Heart right ventricle (tissue), 16 donors: ENCODE data around the gene IGSF8. TPM values are rescaled to one million over a fixed set of nuclear protein-coding genes. Genes with fewer than 3 reads are reported as not detected.

Experiments
- ATAC-seq, 8 donors: fragments of 200-7000 bp; cut with Tn5 transposase; one replicate each; pipeline ENCODE4 v1.9.1; 2020; ENCODE audit warnings: mild to moderate bottlenecking in 8 of 8, moderate library complexity in 8 of 8, moderate number of reproducible peaks in 1 of 8
- DNase-seq, 2 donors: peaks; one replicate each; pipeline ENCODE4 v3.0.0-alpha.2; 2020
- H3K27ac ChIP-seq, 10 donors: fragments of 200-600 bp; sonication (generic) in 2 of 10; one replicate each; pipeline versions ENCODE4 v1.5.0 to v1.8.0; 2020 to 2022; ENCODE audit warnings: mild to moderate bottlenecking in 3 of 10
- H3K27me3 ChIP-seq, 7 donors: fragments of 200-600 bp; one replicate each; pipeline ENCODE4 v1.8.0; 2021 to 2022; ENCODE audit warnings: mild to moderate bottlenecking in 2 of 7
- H3K36me3 ChIP-seq, 9 donors: fragments of 200-600 bp; sonication (generic) in 1 of 9; one replicate each; pipeline versions ENCODE4 v1.5.0 to v1.8.0; 2020 to 2022; ENCODE audit warnings: mild to moderate bottlenecking in 2 of 9
- H3K4me1 ChIP-seq, 9 donors: fragments of 200-600 bp; sonication (generic) in 1 of 9; one replicate each; pipeline versions ENCODE4 v1.5.0 to v1.8.0; 2020 to 2022; ENCODE audit warnings: mild to moderate bottlenecking in 4 of 9
- H3K4me3 ChIP-seq, 10 donors: fragments of 200-600 bp; sonication (generic) in 2 of 10; one replicate each; pipeline versions ENCODE4 v1.5.0 to v1.8.0; 2020 to 2022; ENCODE audit warnings: mild to moderate bottlenecking in 7 of 10, moderate library complexity in 2 of 10
- H3K9me3 ChIP-seq, 11 donors: fragments of 200-600 bp in 10 of 11; sonication (generic) in 2 of 11; one replicate each; pipeline versions ENCODE4 v1.5.0 to v1.8.0; 2013 to 2022; ENCODE audit warnings: mild to moderate bottlenecking in 2 of 11, control low read depth in 1 of 11, moderate library complexity in 1 of 11
- WGBS, 2 donors: extraction: QIAGEN DNeasy Blood & Tissue Kit; methylation state at CpG; one replicate each; pipeline ENCODE4 v1.1.7; 2013; ENCODE audit warnings: inconsistent platforms in 1 of 2; 5-methylcytosine and 5-hydroxymethylcytosine counted together
- intact Hi-C, 10 donors: fragments of 100-400 bp; cut with DNase I; formaldehyde crosslinking; loops; one replicate each; pipeline versions ENCODE4 v1.11.1 to v1.14.2; 2022
- polyA plus RNA-seq, 2 donors: library from polyadenylated mRNA; stranded (reverse); fragments of 200-250 nt; gene quantifications; one replicate each; pipeline ENCODE4 v1.2.3, GENCODE V29; 2013
- total RNA-seq, 10 donors: library from RNA; stranded (reverse); fragmentation: NEBNext Ultra II Directional in 3 of 10; extraction: Animal tissue kit (Norgen Biotek cat#: 25700) in 3 of 10; gene quantifications; one replicate each; pipeline versions ENCODE4 v1.2.1 to v1.2.4, GENCODE V29; 2021 to 2023
- TF ChIP-seq, protein P1 (sequence below), 9 donors: fragments of 200-600 bp; sonication (generic) in 2 of 9; IDR thresholded peaks; one replicate each; pipeline versions ENCODE4 v1.5.0 to v1.8.0; 2021 to 2022; ENCODE audit warnings: antibody characterized with exemption in 9 of 9, mild to moderate bottlenecking in 5 of 9, moderate library complexity in 1 of 9
- donor health status: Arrhythmogenic right ventricular cardiomyopathy.
- donor health status: ischemic (EF 13 %, LVEDD 7.1; RV severe dilation, severe dysfunction).
- donor health status: healthy with polysubstance abuse.
- donor health status: DM: no; HTN: yes; CAD: no.
- donor health status: DM: no; HTN: no; CAD: no.
- donor health status: ischemic (EF 25% LVEDD 6.9; RV normal size, moderate dysfunction).
- donor health status: ischemic (EF 25% LVEDD 5.7; RV mildly dilated, moderate dysfunction).
- donor health status: healthy.
- donor health status: DM: yes; HTN: yes; CAD: no.
- donor health status: Ischemic cardiomyopathy.
- donor health status: ischemic (EF 35%, LVEDD 5.7; RV mildly dilated, moderate dysfunction).
- donor health status: nonischemic (EF 11% LVEDD 7.7; RV severe dilation, severe dysfunction).
- donor health status: DM: yes; HTN: yes; CAD: no.
- donor health status: PGD.
- donor health status: ischemic (EF 29% LVEDD 5.4; RV normal size, mild dysfunction).
- donor health status: nonischemic (EF 23%, LVEDD 6.1; RV moderate dilation, normal function).

IGSF8 gene
- total and polyA plus RNA-seq, 12 donors: 13.4 to 42.2 (median 20.6) TPM

DNA sequence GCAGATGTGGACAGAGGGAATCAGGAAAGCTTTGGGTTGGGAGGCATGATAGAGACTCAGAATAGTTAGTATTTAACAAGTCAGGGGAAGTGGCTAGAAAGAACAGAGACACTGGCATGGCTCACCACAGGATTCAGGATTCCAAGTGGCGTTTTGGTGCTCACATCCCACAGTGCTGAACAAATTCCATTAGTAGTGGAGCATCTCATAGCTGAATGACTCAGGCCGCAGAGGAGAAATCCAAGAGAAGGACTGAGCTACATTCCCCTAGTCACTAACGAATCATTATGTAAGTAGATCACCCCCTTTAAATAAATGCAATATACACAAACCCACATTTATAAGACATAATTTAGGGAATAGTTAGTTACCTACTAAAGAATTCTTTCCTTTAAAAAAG is 22.1 kb downstream of the IGSF8 start:
- peaks cover 6 to 64% (median 50%) of the 10 kb centered on the region in 7 donors for H3K27me3 ChIP-seq

DNA sequence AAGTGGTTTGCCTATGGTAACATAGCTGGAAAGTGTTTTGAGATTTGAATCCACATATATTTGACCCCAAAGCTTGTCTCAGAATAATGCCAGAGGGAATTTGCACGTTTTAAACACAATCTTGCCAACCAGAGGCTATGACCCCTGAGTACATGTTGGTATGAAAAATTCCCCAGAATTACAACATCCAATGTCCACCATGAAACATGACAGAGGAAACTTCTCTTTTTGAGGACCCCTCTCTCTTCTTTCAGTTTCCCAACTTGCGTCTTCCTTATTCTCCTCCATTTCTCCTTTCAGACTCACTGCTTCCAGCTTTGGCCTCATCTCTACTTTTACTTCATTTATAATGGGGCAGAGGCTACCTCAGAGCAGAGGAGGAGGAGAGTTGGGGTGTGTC is 22.6 kb downstream of the IGSF8 start:
- H3K27me3 ChIP-seq: peaks cover 6 to 59% (median 50%) of the 10 kb centered on the region in 7 donors
- WGBS, 2 donors: 56 to 59% methylated on average over 2 of the region's 2 CpGs
- TF ChIP-seq, protein P1, sequence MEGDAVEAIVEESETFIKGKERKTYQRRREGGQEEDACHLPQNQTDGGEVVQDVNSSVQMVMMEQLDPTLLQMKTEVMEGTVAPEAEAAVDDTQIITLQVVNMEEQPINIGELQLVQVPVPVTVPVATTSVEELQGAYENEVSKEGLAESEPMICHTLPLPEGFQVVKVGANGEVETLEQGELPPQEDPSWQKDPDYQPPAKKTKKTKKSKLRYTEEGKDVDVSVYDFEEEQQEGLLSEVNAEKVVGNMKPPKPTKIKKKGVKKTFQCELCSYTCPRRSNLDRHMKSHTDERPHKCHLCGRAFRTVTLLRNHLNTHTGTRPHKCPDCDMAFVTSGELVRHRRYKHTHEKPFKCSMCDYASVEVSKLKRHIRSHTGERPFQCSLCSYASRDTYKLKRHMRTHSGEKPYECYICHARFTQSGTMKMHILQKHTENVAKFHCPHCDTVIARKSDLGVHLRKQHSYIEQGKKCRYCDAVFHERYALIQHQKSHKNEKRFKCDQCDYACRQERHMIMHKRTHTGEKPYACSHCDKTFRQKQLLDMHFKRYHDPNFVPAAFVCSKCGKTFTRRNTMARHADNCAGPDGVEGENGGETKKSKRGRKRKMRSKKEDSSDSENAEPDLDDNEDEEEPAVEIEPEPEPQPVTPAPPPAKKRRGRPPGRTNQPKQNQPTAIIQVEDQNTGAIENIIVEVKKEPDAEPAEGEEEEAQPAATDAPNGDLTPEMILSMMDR (IDR thresholded peaks at IDR 0.05): no peak

More for the DNA sequence above, 22.1 kb downstream of the IGSF8 start:
- Histone ChIP-seq H3K36me3 (no peaks in the 10 kb centered on the region), H3K9me3 (no peaks in the 10 kb centered on the region), H3K4me3 (no peak overlapping the region), H3K4me1 (peaks cover 0 to 38% (median 0%) of the 10 kb centered on the region in 9 donors), H3K27ac (peak overlapping the region in 1 of 10 donors; percentile 78)
- intact Hi-C loops: no loop called here
- no peak for DNase-seq
- TF ChIP-seq, protein P1 (IDR thresholded peaks at IDR 0.05): no peak
- 84 to 85% methylated on average over 3 of the region's 3 CpGs for WGBS, 2 donors
- no peak for ATAC-seq

DNA sequence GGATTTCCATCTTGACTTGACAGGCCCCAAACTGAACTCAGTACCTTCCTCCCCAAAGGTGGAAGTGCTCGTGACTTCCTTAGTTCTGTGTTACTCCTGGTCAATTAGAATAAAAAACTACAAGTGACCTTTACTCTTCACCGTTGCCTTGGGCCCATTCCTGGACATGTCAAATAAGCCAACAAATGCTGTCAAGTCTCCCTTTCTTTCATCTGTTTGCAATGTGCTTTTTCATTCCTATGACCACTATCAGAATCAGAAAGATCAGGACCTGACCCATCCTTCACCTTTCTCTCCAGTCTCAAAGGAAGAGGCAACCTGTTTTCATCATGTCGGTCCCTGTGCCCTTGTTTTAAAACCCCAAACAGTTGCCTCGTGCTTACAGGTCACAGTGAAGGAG is 23.6 kb downstream of the IGSF8 start:
- ATAC-seq (no peak), DNase-seq (no peak)
- Histone ChIP-seq H3K36me3 (no peaks in the 10 kb centered on the region), H3K4me1 (peaks cover 0 to 46% (median 8%) of the 10 kb centered on the region in 9 donors), H3K27me3 (peaks cover 6 to 50% (median 45%) of the 10 kb centered on the region in 7 donors), H3K9me3 (no peaks in the 10 kb centered on the region), H3K4me3 (no peak overlapping the region), H3K27ac (peak overlapping the region in 1 of 10 donors; percentile 78)
- 77 to 79% methylated on average over 4 of the region's 4 CpGs for WGBS, 2 donors
- intact Hi-C loops: no loop called here
- TF ChIP-seq, protein P1 (IDR thresholded peaks at IDR 0.05): no peak

More for the DNA sequence above, 22.6 kb downstream of the IGSF8 start:
- H3K9me3 ChIP-seq: no peaks in the 10 kb centered on the region
- no peak overlapping the region for H3K4me3 ChIP-seq
- H3K27ac ChIP-seq: peak overlapping the region in 1 of 10 donors; percentile 78
- H3K4me1 ChIP-seq: peaks cover 0 to 37% (median 2%) of the 10 kb centered on the region in 9 donors
- no peaks in the 10 kb centered on the region for H3K36me3 ChIP-seq
- intact Hi-C loops: no loop called here
- ATAC-seq: no peak
- DNase-seq: no peak

DNA sequence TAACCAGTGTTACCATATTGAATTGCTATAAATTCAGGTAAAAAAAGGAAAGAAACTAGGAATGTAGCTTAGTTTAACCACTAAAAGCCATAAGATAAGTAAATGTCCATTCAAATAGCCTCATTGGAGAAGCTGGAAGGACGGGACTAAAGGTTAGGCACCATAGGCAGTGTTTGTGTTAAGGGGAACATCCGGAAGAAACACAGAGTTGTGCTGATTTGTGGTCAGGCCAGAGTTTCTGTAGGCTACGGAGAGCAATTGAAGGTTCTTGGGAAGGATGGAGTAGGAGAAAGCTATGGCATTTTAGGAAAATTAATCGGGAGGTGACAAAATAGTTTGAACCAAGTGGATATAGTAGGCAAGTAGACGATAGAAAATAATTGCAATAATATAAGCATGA is 27.1 kb downstream of the IGSF8 start:
- Histone ChIP-seq H3K27me3 (peaks cover 0 to 35% (median 14%) of the 10 kb centered on the region in 7 donors), H3K36me3 (no peaks in the 10 kb centered on the region), H3K4me1 (peaks cover 0 to 28% (median 10%) of the 10 kb centered on the region in 9 donors), H3K4me3 (no peak overlapping the region), H3K9me3 (no peaks in the 10 kb centered on the region), H3K27ac (no peak overlapping the region)
- DNase-seq: no peak
- WGBS, 2 donors: 85 to 89% methylated on average over 5 of the region's 5 CpGs
- intact Hi-C loops: no loop called here
- TF ChIP-seq, protein P1 (IDR thresholded peaks at IDR 0.05): no peak
- no peak for ATAC-seq
